NCI-H187 (cell line): ENCODE measurements around the gene HECTD4.
"Not testable (repeated sequence)": the region's sequence is repeated elsewhere in the genome, so short reads cannot be mapped to it uniquely, and the experiment has no call there.

ENCODE experiments used
- DNase-seq, 2 experiments: peaks; one replicate each; lab custom pipeline; 2025; lab: John Stamatoyannopoulos, UW

Gene HECTD4

DNA sequence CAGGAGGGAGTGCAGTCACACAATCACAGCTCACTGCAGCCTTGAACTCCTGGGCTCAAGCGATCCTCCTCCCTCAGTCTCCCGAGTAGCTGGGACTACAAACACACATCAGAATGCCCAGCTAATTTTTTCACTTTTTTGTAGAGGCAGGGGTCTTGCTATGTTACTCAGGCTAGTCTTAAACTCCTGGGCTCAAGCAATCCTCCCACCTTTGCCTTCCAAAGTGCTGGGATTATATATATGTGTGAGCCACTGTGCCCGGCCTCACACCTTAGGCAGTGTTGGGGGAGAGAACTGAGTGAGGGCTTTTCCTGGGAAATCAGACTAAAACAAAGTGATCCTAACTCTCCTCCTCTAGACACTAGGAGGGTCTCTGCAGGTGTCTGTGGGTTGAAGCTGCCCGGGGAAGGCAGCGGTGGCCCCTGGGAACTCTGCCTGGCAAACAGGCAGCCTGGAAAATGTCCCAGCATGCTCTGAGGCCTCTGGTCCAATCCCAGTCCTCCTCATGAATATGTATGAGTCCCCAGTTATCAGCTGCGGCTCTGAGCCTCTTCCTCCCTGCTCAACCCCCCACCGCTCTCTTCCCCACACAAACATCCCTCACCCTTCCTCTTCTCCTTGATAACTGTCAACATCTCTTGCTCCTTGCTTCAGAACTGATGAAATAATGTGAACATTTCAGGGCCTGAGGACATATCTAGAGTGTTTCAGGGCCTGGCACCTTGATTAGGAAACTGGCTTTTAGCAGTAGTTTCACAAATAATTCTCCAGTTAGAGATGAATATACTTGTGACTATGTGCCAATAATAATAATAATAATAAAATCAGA, 265.8 kb downstream of the HECTD4 start:
- DNase-seq: peak in 1 of 2 experiments; percentile 36

DNA sequence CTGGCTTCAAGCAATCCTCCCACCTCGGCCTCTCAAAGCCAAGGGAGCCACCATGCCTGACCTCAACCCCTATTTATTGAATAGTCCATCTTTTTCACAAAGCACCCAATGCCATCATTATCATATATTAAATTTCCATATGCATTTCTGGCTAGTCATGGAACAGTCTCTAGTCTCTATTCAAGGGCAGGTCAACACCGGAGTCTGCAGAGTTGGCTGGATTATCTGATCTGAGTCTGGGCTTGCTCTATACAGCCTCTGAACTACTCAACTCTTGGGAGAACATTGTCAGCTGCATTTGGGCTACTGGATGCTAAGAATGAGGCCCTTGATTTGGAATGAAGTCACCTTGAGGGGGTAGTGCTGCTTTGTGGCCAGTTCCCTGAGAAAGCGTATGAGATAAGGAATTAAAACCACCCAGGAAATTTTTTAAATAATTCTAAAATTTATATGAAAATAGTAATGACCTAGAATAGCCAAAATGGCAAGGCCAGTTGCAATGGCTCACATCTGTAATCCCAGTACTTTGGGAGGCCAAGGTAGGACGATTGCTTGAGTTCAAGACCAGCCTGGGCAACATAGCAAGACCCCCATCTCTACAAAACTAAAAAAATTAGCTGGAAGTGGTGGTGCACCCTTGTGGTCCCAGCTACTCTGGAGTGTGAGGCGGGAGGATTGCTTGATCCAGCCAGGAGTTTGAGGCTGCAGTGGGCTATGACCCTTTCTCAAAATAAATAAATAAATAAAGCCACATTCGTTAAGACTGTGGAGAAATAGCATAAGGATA, 266.8 kb downstream of the HECTD4 start:
- no peak for DNase-seq

DNA sequence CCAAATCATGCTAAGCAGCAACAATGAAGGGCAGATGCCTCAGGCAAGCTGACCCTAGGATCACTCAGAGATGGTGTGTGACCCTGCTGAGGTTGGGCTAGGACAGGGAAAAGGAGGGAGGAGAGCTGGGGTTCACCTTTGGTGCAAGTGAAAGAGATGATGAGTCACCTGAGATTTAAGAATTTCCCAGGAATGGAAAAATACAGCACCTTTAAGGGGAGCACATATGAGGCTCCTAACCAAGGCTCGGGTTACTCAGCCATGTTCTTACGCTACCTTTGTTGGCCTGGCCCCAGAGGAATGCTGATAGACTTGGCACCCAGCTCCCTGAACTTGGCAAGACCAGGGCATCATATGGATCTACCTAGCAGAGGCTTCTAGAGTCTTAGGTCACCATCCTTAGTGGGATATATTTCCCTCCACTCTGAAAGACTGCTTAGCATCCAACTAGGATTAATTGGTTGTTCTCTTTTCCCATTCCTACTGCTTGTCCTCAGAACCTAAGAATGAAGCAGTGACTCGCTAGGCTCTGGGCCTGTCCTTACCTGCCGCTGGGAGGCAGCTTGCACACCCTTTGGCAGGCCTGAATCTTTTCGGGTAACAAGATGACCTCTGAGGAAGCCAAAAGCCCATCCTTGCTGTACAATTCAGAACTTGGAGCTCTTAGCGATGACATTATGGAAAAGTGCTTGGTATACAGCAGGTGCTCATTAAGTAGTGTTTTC, 269.7 kb downstream of the HECTD4 start:
- DNase-seq: no peak

DNA sequence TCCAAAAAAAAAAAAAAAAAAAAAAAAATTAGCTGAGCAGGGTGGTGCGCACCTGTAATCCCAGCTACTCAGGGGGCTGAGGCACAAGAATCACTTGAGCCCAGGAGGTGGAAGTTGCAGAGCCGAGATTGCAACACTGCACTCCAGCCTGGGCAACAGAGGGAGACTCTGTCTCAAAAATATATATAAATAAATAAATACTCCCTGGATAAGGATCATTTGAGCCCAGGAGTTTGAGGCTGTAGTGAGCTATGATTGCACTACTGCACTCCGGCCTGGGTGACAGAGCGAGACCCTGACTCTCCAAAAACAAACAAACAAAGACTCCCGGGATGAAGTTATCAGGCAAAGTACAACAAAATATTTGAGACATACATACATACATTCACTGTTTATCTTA, 270.3 kb downstream of the HECTD4 start:
- DNase-seq: no peak

DNA sequence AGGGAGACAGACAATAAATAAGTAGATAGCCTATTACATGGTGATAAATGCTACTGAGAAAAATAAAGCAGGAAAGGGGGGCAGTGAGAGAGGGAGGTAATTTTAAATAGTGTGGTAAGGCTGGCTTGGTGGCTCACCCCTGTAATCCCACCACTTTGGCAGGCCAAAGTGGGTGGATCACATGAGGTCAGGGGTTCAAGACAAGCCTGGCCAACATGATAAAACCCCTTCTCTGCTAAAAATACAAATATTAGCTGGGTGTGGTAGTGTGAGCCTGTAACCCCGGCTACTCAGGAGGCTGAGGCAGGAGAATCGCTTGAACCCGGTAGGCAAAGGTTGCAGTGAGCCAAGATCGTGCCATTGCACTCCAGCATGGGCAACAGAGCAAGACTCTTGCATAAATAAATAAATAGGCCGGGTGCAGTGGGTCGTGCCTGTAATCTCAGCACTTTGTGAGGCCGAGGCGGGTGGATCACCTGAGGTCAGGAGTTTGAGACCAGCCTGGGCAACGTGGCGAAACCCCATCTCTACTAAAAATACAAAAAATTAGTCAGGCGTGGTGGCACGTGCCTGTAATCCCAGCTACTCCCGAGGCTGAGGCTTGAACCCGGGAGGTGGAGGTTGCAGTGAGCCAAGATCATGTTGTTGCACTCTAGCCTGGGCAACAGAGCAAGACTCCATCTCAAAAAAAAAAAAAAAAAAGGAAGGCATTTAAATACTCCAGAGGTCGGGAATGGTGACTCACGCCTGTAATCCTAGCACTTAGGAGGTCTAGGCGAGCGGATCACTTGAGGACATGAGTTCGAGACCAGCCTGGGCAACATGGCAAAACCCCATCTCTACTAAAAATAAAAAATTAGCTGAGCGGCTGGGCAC, 271.2 kb downstream of the HECTD4 start:
- DNase-seq: not testable (repeated sequence)
